GM18526 (cell line): ENCODE measurements around the gene TBX6.

ENCODE experiments used
- POLR2A ChIP-seq: IDR thresholded peaks from 3 replicates; pipeline ENCODE4 v1.6.1; 2011; ENCODE audit not compliant: insufficient read length; ENCODE audit errors: extremely low read depth

Gene TBX6

GRCh38 chr16:30046588-30046987, 45.1 kb downstream of the TBX6 start:
- no peak for TF ChIP-seq POLR2A

- no peak for TF ChIP-seq POLR2A
Measured at GRCh38 chr16:30046178-30046577, 45.5 kb downstream of the TBX6 start.

- no peak for TF ChIP-seq POLR2A
Measured at GRCh38 chr16:30041841-30042240, 49.9 kb downstream of the TBX6 start.

- TF ChIP-seq POLR2A: no peak
Measured at GRCh38 chr16:30040221-30040620, 51.5 kb downstream of the TBX6 start.
